Gastrocnemius medialis (tissue), 4 donors: ENCODE results near the gene ATG5. TPM values are rescaled to one million over a fixed set of nuclear protein-coding genes. Genes with fewer than 3 reads are reported as not detected.
A peak's percentile ranks its signal among the peaks of the same experiment; 100 is the strongest.

Experiments
- ATAC-seq, 2 donors: fragments of 150-250 bp; one replicate each; pipeline ENCODE4 v1.9.1; 2016
- DNase-seq, 2 donors: peaks; one replicate each; pipeline ENCODE4 v3.0.0-alpha.2; 2019
- H3K27ac ChIP-seq, 4 donors: fragments of 200-600 bp; sonication (generic); 1 replicate in 1 of 4; 2 replicates in 3 of 4; pipeline ENCODE4 v1.5.1; 2016 to 2018; ENCODE audit warnings: mild to moderate bottlenecking in 2 of 4, moderate library complexity in 1 of 4
- H3K27me3 ChIP-seq, 3 donors: fragments of 200-600 bp; sonication (generic) in 2 of 3; 1 replicate in 1 of 3; 2 replicates in 2 of 3; pipeline versions ENCODE4 v1.5.1 to v1.6.0; 2016 to 2019; ENCODE audit warnings: mild to moderate bottlenecking in 1 of 3, moderate library complexity in 1 of 3
- H3K36me3 ChIP-seq, 2 donors: fragments of 200-600 bp; sonication (generic) in 1 of 2; one replicate each; pipeline ENCODE4 v1.5.1; 2017 to 2018
- H3K4me1 ChIP-seq, 2 donors: fragments of 200-600 bp; sonication (generic) in 1 of 2; one replicate each; pipeline ENCODE4 v1.5.1; 2016 to 2017; ENCODE audit warnings: mild to moderate bottlenecking in 2 of 2
- H3K4me3 ChIP-seq, 4 donors: fragments of 200-600 bp; sonication (generic) in 3 of 4; 1 replicate in 1 of 4; 2 replicates in 3 of 4; pipeline ENCODE4 v1.5.1; 2016 to 2019; ENCODE audit warnings: mild to moderate bottlenecking in 2 of 4
- H3K9me3 ChIP-seq, 3 donors: fragments of 200-600 bp; sonication (generic) in 2 of 3; 1 replicate in 1 of 3; 2 replicates in 2 of 3; pipeline ENCODE4 v1.5.1; 2016 to 2019
- POLR2A ChIP-seq, 2 donors: fragments of 450-650 bp; IDR thresholded peaks; one replicate each; pipeline ENCODE4 v1.6.1; 2017; ENCODE audit warnings: antibody characterized with exemption in 2 of 2, mild to moderate bottlenecking in 2 of 2, moderate library complexity in 2 of 2
- in situ Hi-C, 4 donors: fragments of 200-750 bp; cut with MboI; loops; one replicate each; pipeline versions ENCODE4 v1.15.0 to v1.8.0; 2017; ENCODE audit warnings: low sequenced_read_pairs in 4 of 4
- intact Hi-C: fragments of 100-400 bp; cut with DNase I; formaldehyde crosslinking; loops from one replicate; pipeline ENCODE4 v1.15.1; 2023; ENCODE audit warnings: low total_unique reads
- total RNA-seq, 4 donors: library from RNA; depleted of rRNA; stranded (reverse); fragments of >200 nt; gene quantifications; one replicate each; pipeline versions ENCODE4 v1.1.0 to v1.2.3, GENCODE V29; 2016
- TF ChIP-seq, protein P1 (sequence below), 5 experiments: fragments of 450-650 bp in 3 of 5; fragments of 200-600 bp in 2 of 5; sonication (generic) in 2 of 5; IDR thresholded peaks in 4 of 5; conservative IDR thresholded peaks in 1 of 5; 1 replicate in 4 of 5; 2 replicates in 1 of 5; pipeline ENCODE4 v1.5.1; 2016 to 2019; ENCODE audit warnings: antibody characterized with exemption in 5 of 5, mild to moderate bottlenecking in 3 of 5, moderate library complexity in 3 of 5

The ATG5 gene
- total RNA-seq, 4 donors from 2014 or later: 18.9 to 22.3 (median 20.1) TPM

DNA sequence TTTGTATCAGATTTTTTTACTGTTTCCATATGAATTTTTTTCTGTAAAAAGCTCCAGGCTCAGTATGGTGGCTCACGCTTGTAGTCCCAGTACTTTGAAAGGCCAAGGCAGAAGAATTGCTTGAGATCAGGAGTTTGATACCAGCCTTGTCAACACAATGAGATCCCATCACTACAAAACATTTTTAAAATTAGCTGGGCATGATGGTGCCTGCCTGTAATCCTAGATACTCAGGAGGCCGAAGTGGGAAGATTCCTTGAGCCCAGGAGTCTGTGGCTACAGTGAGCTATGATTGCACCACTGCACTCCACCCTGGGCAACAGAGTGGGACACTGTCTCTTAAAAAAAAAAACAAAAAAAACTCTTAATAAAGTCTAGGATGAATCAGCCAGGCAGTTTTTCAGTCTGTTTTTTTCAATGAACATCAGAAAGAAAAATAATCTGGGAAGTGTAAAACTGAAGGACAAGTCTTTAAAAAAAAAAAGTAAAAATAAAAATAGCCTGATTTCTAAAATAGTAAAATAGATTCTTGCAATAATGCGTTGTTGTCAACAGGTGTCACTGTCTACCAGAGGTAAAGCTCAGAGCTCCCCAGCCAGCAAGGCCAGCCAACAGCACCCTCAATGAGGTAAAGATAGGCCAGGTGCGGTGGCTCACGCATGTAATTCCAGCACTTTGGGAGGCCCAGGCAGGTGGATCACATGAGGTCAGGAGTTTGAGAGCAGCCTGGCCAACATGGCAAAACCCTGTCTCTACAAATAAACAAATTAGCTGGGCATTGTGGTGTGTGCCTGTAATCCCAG lies 9.3 kb upstream of the ATG5 start:
- ATAC-seq (no peak), DNase-seq (peak in 1 of 2 donors; percentile 14)
- H3K27ac ChIP-seq: no peak overlapping the region
- intact Hi-C loops: loop anchor here (5.0 kb wide), 2 partner anchors 232 to 642 kb away; no protein-coding TSS in a partner anchor
- H3K27me3 ChIP-seq: no peaks in the 10 kb centered on the region
- peaks cover 0 to 3% (median 0%) of the 10 kb centered on the region in 3 donors for H3K9me3 ChIP-seq
- no peaks in the 10 kb centered on the region for H3K36me3 ChIP-seq
- H3K4me1 ChIP-seq: no peaks in the 10 kb centered on the region
- in situ Hi-C loops: loop anchor here in 3 of 4 donors (10.0 to 25.0 kb wide), 3 partner anchors 227 to 652 kb away; no protein-coding TSS in a partner anchor
- TF ChIP-seq POLR2A (IDR thresholded peaks at IDR 0.05): no peak
- TF ChIP-seq, protein P1, sequence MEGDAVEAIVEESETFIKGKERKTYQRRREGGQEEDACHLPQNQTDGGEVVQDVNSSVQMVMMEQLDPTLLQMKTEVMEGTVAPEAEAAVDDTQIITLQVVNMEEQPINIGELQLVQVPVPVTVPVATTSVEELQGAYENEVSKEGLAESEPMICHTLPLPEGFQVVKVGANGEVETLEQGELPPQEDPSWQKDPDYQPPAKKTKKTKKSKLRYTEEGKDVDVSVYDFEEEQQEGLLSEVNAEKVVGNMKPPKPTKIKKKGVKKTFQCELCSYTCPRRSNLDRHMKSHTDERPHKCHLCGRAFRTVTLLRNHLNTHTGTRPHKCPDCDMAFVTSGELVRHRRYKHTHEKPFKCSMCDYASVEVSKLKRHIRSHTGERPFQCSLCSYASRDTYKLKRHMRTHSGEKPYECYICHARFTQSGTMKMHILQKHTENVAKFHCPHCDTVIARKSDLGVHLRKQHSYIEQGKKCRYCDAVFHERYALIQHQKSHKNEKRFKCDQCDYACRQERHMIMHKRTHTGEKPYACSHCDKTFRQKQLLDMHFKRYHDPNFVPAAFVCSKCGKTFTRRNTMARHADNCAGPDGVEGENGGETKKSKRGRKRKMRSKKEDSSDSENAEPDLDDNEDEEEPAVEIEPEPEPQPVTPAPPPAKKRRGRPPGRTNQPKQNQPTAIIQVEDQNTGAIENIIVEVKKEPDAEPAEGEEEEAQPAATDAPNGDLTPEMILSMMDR (IDR thresholded peaks at IDR 0.05 in 4 of 5, conservative IDR thresholded peaks at IDR 0.05 in 1 of 5): peak in 4 of 5 experiments; percentile 28 to 53 (median 46)
- H3K4me3 ChIP-seq: no peak overlapping the region

GRCh38 chr6:106324726-106325335 lies 729 bp downstream of the ATG5 start:
- intact Hi-C loops: loop anchor here (10.0 kb wide), 1 partner anchor 230 kb away; no protein-coding TSS in a partner anchor
- in situ Hi-C loops: loop anchor here in 2 of 4 donors (25.0 kb wide), 3 partner anchors 237 to 1238 kb away; no protein-coding TSS in a partner anchor
- TF ChIP-seq POLR2A (IDR thresholded peaks at IDR 0.05): no peak
- TF ChIP-seq, protein P1 (IDR thresholded peaks at IDR 0.05 in 4 of 5, conservative IDR thresholded peaks at IDR 0.05 in 1 of 5): no peak
- Histone ChIP-seq H3K4me3 (peak overlapping the region; percentile 71 to 90 (median 83)), H3K4me1 (peaks cover 13 to 23% of the 10 kb centered on the region in 2 donors), H3K27ac (peak overlapping the region; percentile 86 to 93 (median 89)), H3K9me3 (no peaks in the 10 kb centered on the region), H3K27me3 (no peaks in the 10 kb centered on the region), H3K36me3 (no peaks in the 10 kb centered on the region)
- peak; percentile 6 to 7 for ATAC-seq
- DNase-seq: no peak

GRCh38 chr6:106321940-106322339 lies 3.6 kb downstream of the ATG5 start:
- TF ChIP-seq POLR2A (IDR thresholded peaks at IDR 0.05): no peak
- TF ChIP-seq, protein P1 (IDR thresholded peaks at IDR 0.05 in 4 of 5, conservative IDR thresholded peaks at IDR 0.05 in 1 of 5): no peak
- Histone ChIP-seq H3K27ac (no peak overlapping the region), H3K27me3 (no peaks in the 10 kb centered on the region), H3K36me3 (no peaks in the 10 kb centered on the region), H3K9me3 (no peaks in the 10 kb centered on the region), H3K4me1 (peaks cover 21 to 44% of the 10 kb centered on the region in 2 donors), H3K4me3 (no peak overlapping the region)
- ATAC-seq: no peak
- in situ Hi-C loops: loop anchor here in 1 of 4 donors (25.0 kb wide), 1 partner anchor 1235 kb away; no protein-coding TSS in a partner anchor
- intact Hi-C loops: loop anchor here (10.0 kb wide), 1 partner anchor 227 kb away; no protein-coding TSS in a partner anchor
- DNase-seq: no peak

DNA sequence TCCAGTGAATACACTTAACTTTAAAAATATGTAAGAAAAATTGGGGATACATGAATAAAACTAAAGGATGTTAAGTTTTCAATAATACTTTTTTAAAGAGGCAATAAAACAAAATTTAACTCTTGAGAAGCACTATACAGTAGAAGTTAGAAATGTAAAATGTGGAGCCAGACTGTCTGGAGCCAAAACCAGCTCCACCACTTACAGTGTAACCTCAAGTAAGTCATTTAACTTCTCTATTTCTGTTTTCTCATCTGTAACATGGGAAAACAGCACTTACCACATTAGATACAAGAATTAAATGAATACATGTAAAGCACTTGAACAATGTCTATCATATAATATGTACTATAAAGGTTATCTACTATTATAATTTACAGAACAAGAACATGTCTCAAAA lies 6.7 kb downstream of the ATG5 start:
- in situ Hi-C loops: loop anchor here in 1 of 4 donors (25.0 kb wide), 1 partner anchor 1232 kb away; no protein-coding TSS in a partner anchor
- no peak for ATAC-seq
- H3K4me1 ChIP-seq: peaks cover 18 to 33% of the 10 kb centered on the region in 2 donors
- H3K27ac ChIP-seq: peak overlapping the region in 3 of 4 donors; percentile 22 to 71 (median 56)
- DNase-seq: no peak
- H3K36me3 ChIP-seq: peaks cover 0 to 15% of the 10 kb centered on the region in 2 donors
- intact Hi-C loops: no loop called here
- H3K27me3 ChIP-seq: no peaks in the 10 kb centered on the region
- no peaks in the 10 kb centered on the region for H3K9me3 ChIP-seq
- no peak overlapping the region for H3K4me3 ChIP-seq
- TF ChIP-seq, protein P1 (IDR thresholded peaks at IDR 0.05 in 4 of 5, conservative IDR thresholded peaks at IDR 0.05 in 1 of 5): no peak
- TF ChIP-seq POLR2A (IDR thresholded peaks at IDR 0.05): no peak
